ENCODE data around the gene RRP8. TPM values are rescaled to one million over a fixed set of nuclear protein-coding genes. Genes with fewer than 3 reads are reported as not detected.

RRP8 gene
- total RNA-seq, 1 donor from 2014 or later: 16.2 TPM

- H3K4me1 Mint-ChIP-seq (ENCODE audit: low read depth, unreplicated experiment): no peaks in the 10 kb centered on the region
- H3K27me3 Mint-ChIP-seq (ENCODE audit: unreplicated experiment): peaks cover 9% of the 10 kb centered on the region
- DNase-seq: no peak
- H3K27ac Mint-ChIP-seq (ENCODE audit: unreplicated experiment): no peak overlapping the region
- peaks cover 1% of the 10 kb centered on the region for H3K9me3 Mint-ChIP-seq (ENCODE audit: unreplicated experiment)
- no peak for TF ChIP-seq CTCF (IDR thresholded peaks at IDR 0.05; ENCODE audit: partially characterized antibody, unreplicated experiment)
- H3K4me3 Mint-ChIP-seq (ENCODE audit: unreplicated experiment): no peak overlapping the region
- no peaks in the 10 kb centered on the region for H3K36me3 Mint-ChIP-seq (ENCODE audit: unreplicated experiment)
These were observed 37.3 kb downstream of the RRP8 start for GRCh38 chr11:6565988-6566703.

- H3K27me3 Mint-ChIP-seq (ENCODE audit: unreplicated experiment): peaks cover 9% of the 10 kb centered on the region
These were observed 38.1 kb downstream of the RRP8 start for GRCh38 chr11:6565325-6565724.

GRCh38 chr11:6563667-6564066, 39.7 kb downstream of the RRP8 start:
- peaks cover 1% of the 10 kb centered on the region for H3K9me3 Mint-ChIP-seq (ENCODE audit: unreplicated experiment)
- no peak overlapping the region for H3K27ac Mint-ChIP-seq (ENCODE audit: unreplicated experiment)
- no peaks in the 10 kb centered on the region for H3K4me1 Mint-ChIP-seq (ENCODE audit: low read depth, unreplicated experiment)
- no peak for TF ChIP-seq CTCF (IDR thresholded peaks at IDR 0.05; ENCODE audit: partially characterized antibody, unreplicated experiment)
- H3K36me3 Mint-ChIP-seq (ENCODE audit: unreplicated experiment): no peaks in the 10 kb centered on the region
- no peak overlapping the region for H3K4me3 Mint-ChIP-seq (ENCODE audit: unreplicated experiment)
- H3K27me3 Mint-ChIP-seq (ENCODE audit: unreplicated experiment): peaks cover 8% of the 10 kb centered on the region
- no peak for DNase-seq

More at GRCh38 chr11:6565325-6565724, 38.1 kb downstream of the RRP8 start:
- no peaks in the 10 kb centered on the region for H3K4me1 Mint-ChIP-seq (ENCODE audit: low read depth, unreplicated experiment)
- no peak for DNase-seq
- no peak overlapping the region for H3K4me3 Mint-ChIP-seq (ENCODE audit: unreplicated experiment)
- no peak for TF ChIP-seq CTCF (IDR thresholded peaks at IDR 0.05; ENCODE audit: partially characterized antibody, unreplicated experiment)
- H3K36me3 Mint-ChIP-seq (ENCODE audit: unreplicated experiment): no peaks in the 10 kb centered on the region
- H3K9me3 Mint-ChIP-seq (ENCODE audit: unreplicated experiment): peaks cover 1% of the 10 kb centered on the region
- H3K27ac Mint-ChIP-seq (ENCODE audit: unreplicated experiment): no peak overlapping the region

GRCh38 chr11:6563121-6563619, 40.2 kb downstream of the RRP8 start:
- Mint-ChIP-seq H3K36me3 (ENCODE audit: unreplicated experiment) (no peaks in the 10 kb centered on the region), H3K27ac (ENCODE audit: unreplicated experiment) (no peak overlapping the region), H3K4me3 (ENCODE audit: unreplicated experiment) (no peak overlapping the region), H3K27me3 (ENCODE audit: unreplicated experiment) (peaks cover 7% of the 10 kb centered on the region), H3K4me1 (ENCODE audit: low read depth, unreplicated experiment) (no peaks in the 10 kb centered on the region), H3K9me3 (ENCODE audit: unreplicated experiment) (peaks cover 1% of the 10 kb centered on the region)
- no peak for DNase-seq
- TF ChIP-seq CTCF (IDR thresholded peaks at IDR 0.05; ENCODE audit: partially characterized antibody, unreplicated experiment): no peak

- Mint-ChIP-seq H3K36me3 (ENCODE audit: unreplicated experiment) (no peaks in the 10 kb centered on the region), H3K4me1 (ENCODE audit: low read depth, unreplicated experiment) (no peaks in the 10 kb centered on the region), H3K27ac (ENCODE audit: unreplicated experiment) (no peak overlapping the region), H3K4me3 (ENCODE audit: unreplicated experiment) (no peak overlapping the region), H3K9me3 (ENCODE audit: unreplicated experiment) (peaks cover 1% of the 10 kb centered on the region), H3K27me3 (ENCODE audit: unreplicated experiment) (peaks cover 7% of the 10 kb centered on the region)
- no peak for DNase-seq
- no peak for TF ChIP-seq CTCF (IDR thresholded peaks at IDR 0.05; ENCODE audit: partially characterized antibody, unreplicated experiment)
These were observed 42.1 kb downstream of the RRP8 start for GRCh38 chr11:6561288-6561687.

All from glutamatergic neuron (in vitro differentiated cells).